Measurements from ENCODE around the gene FLII.
A peak's percentile ranks its signal among the peaks of the same experiment; 100 is the strongest.
"Not testable (repeated sequence)": the region's sequence is repeated elsewhere in the genome, so short reads cannot be mapped to it uniquely, and the experiment has no call there.

Gene FLII

DNA sequence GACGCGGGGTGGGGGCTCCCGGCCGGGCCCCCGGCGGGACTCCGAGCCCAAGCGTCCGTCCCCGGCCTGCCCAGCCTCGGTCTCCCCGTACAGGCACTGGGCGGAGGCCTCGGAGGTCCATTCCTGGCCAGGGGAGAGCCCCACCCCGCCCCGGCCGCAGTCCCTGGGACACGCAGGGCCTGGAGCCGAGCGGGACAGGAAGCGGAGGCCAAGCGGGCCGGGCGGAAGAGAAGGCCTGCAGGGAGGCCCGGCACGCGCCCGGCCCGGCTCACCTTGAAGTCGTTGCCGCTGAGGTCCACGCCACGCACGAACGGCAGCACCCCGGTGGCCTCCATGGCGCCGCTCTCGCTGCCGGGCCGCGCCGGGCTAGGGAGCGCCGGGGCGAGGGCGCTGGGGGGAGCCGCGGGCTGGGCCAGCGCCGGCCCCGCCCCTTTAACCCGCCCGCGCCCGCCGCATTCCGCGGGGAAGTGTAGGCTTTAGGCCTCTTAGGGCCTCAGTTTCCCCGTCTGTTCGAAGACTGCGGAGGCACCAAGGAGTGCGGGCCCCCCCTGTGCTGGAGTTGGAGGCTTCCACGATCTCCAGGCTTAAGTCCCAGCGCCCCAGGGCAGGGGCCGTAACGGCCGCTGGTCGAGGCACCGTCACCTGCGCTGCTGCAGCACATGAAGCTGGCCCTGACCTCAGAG lies at the start of gene FLII:
FLII (minus strand) TSS at position 383 of the 683 bp plus-strand sequence; CDS start at position 335, 48 bp downstream.
- H3K4me3 Mint-ChIP-seq: peak within 1 kb of the TSS; percentile 95
- intact Hi-C loops (cut with micrococcal nuclease): loop anchor here (1.0 kb wide), 1 partner anchor 57 kb away; the partner anchor contains the start of gene SMCR8

DNA sequence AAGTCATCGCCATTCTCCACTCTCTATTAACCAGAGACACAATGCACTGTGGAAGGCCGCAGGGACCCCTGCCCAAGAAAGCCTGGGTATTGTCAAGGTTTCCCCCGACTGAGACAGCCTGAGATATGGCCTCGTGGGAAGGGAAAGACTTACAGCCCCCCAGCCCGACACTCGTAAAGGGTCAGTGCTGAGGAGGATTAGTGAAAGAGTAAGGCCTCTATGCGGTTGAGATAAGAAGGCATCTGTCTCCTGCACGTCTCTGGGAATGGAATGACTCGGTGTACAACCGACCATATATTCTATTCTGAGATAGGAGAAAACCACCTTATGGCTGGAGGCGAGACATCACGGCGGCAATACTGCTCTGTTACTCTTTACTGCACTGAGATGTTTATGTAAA lies 44.7 kb upstream of the FLII start:
- H3K27me3 Mint-ChIP-seq; H3K4me3 Mint-ChIP-seq; H3K9me3 Mint-ChIP-seq; H3K27ac Mint-ChIP-seq; intact Hi-C loops (cut with micrococcal nuclease): not testable (repeated sequence)
- Mint-ChIP-seq H3K36me3 (ENCODE audit: low read depth) (peaks cover 95% of the 10 kb centered on the region), H3K4me1 (ENCODE audit: low read depth) (peaks cover 38% of the 10 kb centered on the region)

More for the DNA sequence above, at the start of gene FLII:
- peak within 1 kb of the TSS; percentile 91 for H3K27ac Mint-ChIP-seq
- no peaks in the 10 kb centered on the region for H3K27me3 Mint-ChIP-seq
- H3K4me1 Mint-ChIP-seq (ENCODE audit: low read depth): peaks cover 56% of the 10 kb centered on the region
- no peaks in the 10 kb centered on the region for H3K9me3 Mint-ChIP-seq
- peaks cover 57% of the 10 kb centered on the region for H3K36me3 Mint-ChIP-seq (ENCODE audit: low read depth)

DNA sequence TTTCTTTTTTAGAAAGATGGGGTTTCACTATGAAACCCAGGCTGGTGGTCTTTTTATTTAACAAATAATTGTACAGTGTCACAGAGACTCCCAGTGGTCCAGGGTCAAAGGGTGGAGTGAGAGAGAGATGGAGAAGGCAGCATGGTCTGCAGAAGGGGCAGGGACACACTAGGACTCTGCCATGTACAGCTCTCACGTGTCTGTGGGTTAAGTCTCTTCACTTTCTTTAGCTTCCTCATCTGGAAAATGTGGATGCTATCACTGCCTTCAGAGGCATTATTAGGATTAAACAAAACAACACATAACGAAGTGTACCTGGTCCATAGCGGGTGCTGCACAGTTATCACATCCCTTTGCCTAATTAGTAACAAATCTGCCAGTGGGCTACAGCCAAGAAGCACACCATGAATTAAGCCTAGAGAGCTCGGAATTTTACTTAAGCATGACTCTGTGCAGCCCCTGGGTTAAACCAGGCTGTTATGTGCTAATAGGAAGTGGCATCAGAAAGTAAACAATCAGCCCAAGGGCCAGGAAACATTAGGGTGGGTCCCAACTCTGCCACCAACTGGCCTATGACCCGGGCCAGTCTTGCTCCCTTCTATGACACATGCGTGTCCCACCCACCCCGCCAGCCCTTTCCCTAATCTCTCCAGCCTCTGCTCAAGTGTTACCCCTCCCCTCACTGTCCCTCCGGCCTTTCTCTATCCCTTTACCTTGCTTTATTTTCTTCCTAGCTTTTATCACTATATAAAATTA lies 42.4 kb upstream of the FLII start:
- Mint-ChIP-seq H3K9me3 (no peaks in the 10 kb centered on the region), H3K27ac (peak overlapping the region; percentile 83), H3K27me3 (no peaks in the 10 kb centered on the region), H3K36me3 (ENCODE audit: low read depth) (peaks cover 80% of the 10 kb centered on the region), H3K4me1 (ENCODE audit: low read depth) (peaks cover 49% of the 10 kb centered on the region), H3K4me3 (peak overlapping the region; percentile 7)
- intact Hi-C loops (cut with micrococcal nuclease): no loop called here

GRCh38 chr17:18298061-18298460 lies 39.5 kb upstream of the FLII start:
- peaks cover 79% of the 10 kb centered on the region for H3K36me3 Mint-ChIP-seq (ENCODE audit: low read depth)
- intact Hi-C loops (cut with micrococcal nuclease); H3K27ac Mint-ChIP-seq; H3K4me3 Mint-ChIP-seq; H3K9me3 Mint-ChIP-seq; H3K27me3 Mint-ChIP-seq: not testable (repeated sequence)
- H3K4me1 Mint-ChIP-seq (ENCODE audit: low read depth): peaks cover 41% of the 10 kb centered on the region

DNA sequence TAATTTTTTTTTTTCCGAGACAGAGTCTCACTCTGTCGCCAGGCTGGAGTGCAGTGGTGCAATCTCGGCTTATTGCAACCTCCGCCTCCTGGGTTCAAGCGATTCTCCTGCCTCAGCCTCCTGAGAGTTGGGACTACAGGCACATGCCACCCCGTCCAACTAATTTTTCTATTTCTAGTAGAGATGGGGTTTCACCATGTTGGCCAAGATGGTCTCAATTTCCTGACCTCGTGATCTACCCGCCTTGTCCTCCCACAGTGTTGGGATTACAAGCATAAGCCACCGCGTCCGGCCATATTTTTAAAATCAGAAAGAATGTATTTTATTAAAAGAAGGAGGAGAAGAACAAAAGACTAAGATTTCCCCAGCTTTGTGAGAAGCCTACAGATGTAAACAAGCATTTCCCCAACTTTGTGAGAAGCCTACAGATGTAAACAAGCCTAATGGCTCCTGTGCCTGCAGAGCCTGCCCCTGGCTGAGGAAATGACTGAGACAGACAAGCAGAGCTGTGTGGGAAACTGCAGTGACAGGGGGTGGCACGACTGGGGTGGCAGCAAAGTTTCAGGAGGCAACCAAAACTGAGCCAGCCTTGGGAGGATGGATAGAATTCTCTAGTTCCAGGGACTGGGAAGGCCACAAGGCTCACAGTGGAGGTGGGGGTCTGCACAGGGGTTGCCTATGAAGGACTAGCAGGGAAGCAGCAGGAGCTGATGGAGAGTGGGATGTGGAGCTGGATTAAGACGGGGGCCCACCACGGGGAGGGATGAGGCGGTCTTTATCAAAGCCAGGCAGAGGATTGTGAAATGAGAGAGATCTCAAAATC lies 33.4 kb upstream of the FLII start:
- no peak overlapping the region for H3K27ac Mint-ChIP-seq
- H3K36me3 Mint-ChIP-seq (ENCODE audit: low read depth): peaks cover 96% of the 10 kb centered on the region
- H3K9me3 Mint-ChIP-seq: no peaks in the 10 kb centered on the region

GRCh38 chr17:18285296-18285695 lies 26.8 kb upstream of the FLII start:
- Mint-ChIP-seq H3K4me1 (ENCODE audit: low read depth) (no peaks in the 10 kb centered on the region), H3K9me3 (no peaks in the 10 kb centered on the region), H3K4me3 (no peak overlapping the region), H3K36me3 (ENCODE audit: low read depth) (peaks cover 100% of the 10 kb centered on the region), H3K27me3 (no peaks in the 10 kb centered on the region), H3K27ac (no peak overlapping the region)
- intact Hi-C loops (cut with micrococcal nuclease): no loop called here

More for the DNA sequence above, 33.4 kb upstream of the FLII start:
- Mint-ChIP-seq H3K4me3 (no peak overlapping the region), H3K4me1 (ENCODE audit: low read depth) (peaks cover 5% of the 10 kb centered on the region), H3K27me3 (no peaks in the 10 kb centered on the region)
- intact Hi-C loops (cut with micrococcal nuclease): no loop called here

GRCh38 chr17:18281788-18282187 lies 23.2 kb upstream of the FLII start:
- intact Hi-C loops (cut with micrococcal nuclease): no loop called here
- Mint-ChIP-seq H3K4me3 (no peak overlapping the region), H3K4me1 (ENCODE audit: low read depth) (no peaks in the 10 kb centered on the region), H3K9me3 (no peaks in the 10 kb centered on the region), H3K27me3 (no peaks in the 10 kb centered on the region), H3K36me3 (ENCODE audit: low read depth) (peaks cover 100% of the 10 kb centered on the region), H3K27ac (no peak overlapping the region)

DNA sequence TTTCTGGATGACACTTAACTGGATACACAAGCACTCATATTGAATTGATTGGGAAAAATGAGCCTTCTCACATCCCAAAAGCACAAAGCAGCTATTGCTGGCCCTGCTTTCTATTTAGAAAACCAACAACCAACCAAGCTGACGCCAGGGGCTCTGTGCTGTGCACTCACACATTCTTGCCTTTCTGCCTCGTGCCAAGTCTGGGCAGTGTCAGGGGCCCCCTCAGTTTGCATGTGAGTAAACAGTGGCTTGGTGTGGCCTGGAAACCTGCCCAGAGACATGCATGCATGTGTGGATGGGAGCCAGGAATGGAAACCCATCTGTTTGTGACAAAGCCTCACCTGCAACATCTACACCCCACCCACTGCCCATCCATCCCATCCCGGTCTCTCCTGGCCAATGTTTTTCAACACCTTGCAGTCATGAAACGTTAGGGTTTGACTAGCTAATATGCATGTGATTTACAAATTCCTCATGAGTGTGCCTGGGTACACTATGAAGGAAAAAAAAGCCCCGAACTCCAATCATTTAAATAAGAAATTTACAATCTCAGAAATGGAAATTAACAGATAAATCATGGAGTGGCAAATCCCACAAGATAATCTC lies 22.3 kb upstream of the FLII start:
- no peak overlapping the region for H3K27ac Mint-ChIP-seq

GRCh38 chr17:18280249-18280648 lies 21.7 kb upstream of the FLII start:
- Mint-ChIP-seq H3K4me1 (ENCODE audit: low read depth) (no peaks in the 10 kb centered on the region), H3K36me3 (ENCODE audit: low read depth) (peaks cover 100% of the 10 kb centered on the region), H3K9me3 (no peaks in the 10 kb centered on the region), H3K27ac (no peak overlapping the region), H3K4me3 (no peak overlapping the region), H3K27me3 (no peaks in the 10 kb centered on the region)
- intact Hi-C loops (cut with micrococcal nuclease): no loop called here

More for the DNA sequence above, 22.3 kb upstream of the FLII start:
- no peak overlapping the region for H3K4me3 Mint-ChIP-seq
- H3K27me3 Mint-ChIP-seq: no peaks in the 10 kb centered on the region
- peaks cover 100% of the 10 kb centered on the region for H3K36me3 Mint-ChIP-seq (ENCODE audit: low read depth)
- intact Hi-C loops (cut with micrococcal nuclease): no loop called here
- no peaks in the 10 kb centered on the region for H3K9me3 Mint-ChIP-seq
- no peaks in the 10 kb centered on the region for H3K4me1 Mint-ChIP-seq (ENCODE audit: low read depth)

- Mint-ChIP-seq H3K9me3 (no peaks in the 10 kb centered on the region), H3K4me1 (ENCODE audit: low read depth) (no peaks in the 10 kb centered on the region), H3K27ac (no peak overlapping the region), H3K36me3 (ENCODE audit: low read depth) (peaks cover 98% of the 10 kb centered on the region), H3K27me3 (no peaks in the 10 kb centered on the region), H3K4me3 (no peak overlapping the region)
- intact Hi-C loops (cut with micrococcal nuclease): no loop called here
Measured at GRCh38 chr17:18278867-18279266, 20.3 kb upstream of the FLII start.

- Mint-ChIP-seq H3K36me3 (ENCODE audit: low read depth) (peaks cover 98% of the 10 kb centered on the region), H3K27ac (no peak overlapping the region), H3K4me1 (ENCODE audit: low read depth) (no peaks in the 10 kb centered on the region)
Measured at GRCh38 chr17:18277076-18277475, 18.5 kb upstream of the FLII start.

GRCh38 chr17:18270046-18270931 lies 11.8 kb upstream of the FLII start:
- Mint-ChIP-seq H3K27ac (no peak overlapping the region), H3K4me3 (no peak overlapping the region), H3K4me1 (ENCODE audit: low read depth) (no peaks in the 10 kb centered on the region), H3K27me3 (no peaks in the 10 kb centered on the region), H3K9me3 (no peaks in the 10 kb centered on the region), H3K36me3 (ENCODE audit: low read depth) (peaks cover 56% of the 10 kb centered on the region)
- intact Hi-C loops (cut with micrococcal nuclease): no loop called here

More at GRCh38 chr17:18277076-18277475, 18.5 kb upstream of the FLII start:
- H3K27me3 Mint-ChIP-seq: no peaks in the 10 kb centered on the region
- H3K4me3 Mint-ChIP-seq: no peak overlapping the region
- H3K9me3 Mint-ChIP-seq: no peaks in the 10 kb centered on the region
- intact Hi-C loops (cut with micrococcal nuclease): no loop called here

Measured in dendritic cell treated with granulocyte-macrophage colony-stimulating factor and Interleukin-4, amounts not matched to agents 40 ng/mL and 50 ng/mL, for 4 days (primary cell).